22Rv1 (cell line): ENCODE data around the gene MAN1C1.

Experiments
- H3K27ac ChIP-seq: fragments of 450-650 bp; 2 replicates; pipeline ENCODE4 v1.5.1; 2017
- CTCF ChIP-seq: fragments of 450-650 bp; IDR thresholded peaks from 2 replicates; pipeline ENCODE4 v1.5.1; 2017; ENCODE audit warnings: mild to moderate bottlenecking
- ZFX ChIP-seq: fragments of 450-650 bp; IDR thresholded peaks from 2 replicates; pipeline ENCODE4 v1.6.1; 2017; ENCODE audit warnings: antibody characterized with exemption, borderline replicate concordance

MAN1C1 gene

GRCh38 chr1:25645637-25646400 lies 29.2 kb downstream of the MAN1C1 start:
- TF ChIP-seq CTCF (no peak), ZFX (no peak)
- H3K27ac ChIP-seq = no peak overlapping the region

- TF ChIP-seq CTCF (no peak), ZFX (no peak)
- no peak overlapping the region for H3K27ac ChIP-seq
These were observed 30.5 kb downstream of the MAN1C1 start for GRCh38 chr1:25647106-25647505.

- no peak for TF ChIP-seq CTCF
- no peak for TF ChIP-seq ZFX
- no peak overlapping the region for H3K27ac ChIP-seq
These were observed 31.3 kb downstream of the MAN1C1 start for GRCh38 chr1:25647863-25648262.

- no peak overlapping the region for H3K27ac ChIP-seq
- TF ChIP-seq ZFX = no peak
- no peak for TF ChIP-seq CTCF
These were observed 32.3 kb downstream of the MAN1C1 start for GRCh38 chr1:25648681-25649440.

GRCh38 chr1:25649505-25650288 lies 33.1 kb downstream of the MAN1C1 start:
- TF ChIP-seq CTCF (no peak), ZFX (no peak)

GRCh38 chr1:25650289-25650576 lies 33.6 kb downstream of the MAN1C1 start:
- TF ChIP-seq ZFX = no peak
- no peak for TF ChIP-seq CTCF
- no peak overlapping the region for H3K27ac ChIP-seq

More at GRCh38 chr1:25649505-25650288, 33.1 kb downstream of the MAN1C1 start:
- no peak overlapping the region for H3K27ac ChIP-seq
